ENCODE data around the gene RPL3.

The RPL3 gene

DNA sequence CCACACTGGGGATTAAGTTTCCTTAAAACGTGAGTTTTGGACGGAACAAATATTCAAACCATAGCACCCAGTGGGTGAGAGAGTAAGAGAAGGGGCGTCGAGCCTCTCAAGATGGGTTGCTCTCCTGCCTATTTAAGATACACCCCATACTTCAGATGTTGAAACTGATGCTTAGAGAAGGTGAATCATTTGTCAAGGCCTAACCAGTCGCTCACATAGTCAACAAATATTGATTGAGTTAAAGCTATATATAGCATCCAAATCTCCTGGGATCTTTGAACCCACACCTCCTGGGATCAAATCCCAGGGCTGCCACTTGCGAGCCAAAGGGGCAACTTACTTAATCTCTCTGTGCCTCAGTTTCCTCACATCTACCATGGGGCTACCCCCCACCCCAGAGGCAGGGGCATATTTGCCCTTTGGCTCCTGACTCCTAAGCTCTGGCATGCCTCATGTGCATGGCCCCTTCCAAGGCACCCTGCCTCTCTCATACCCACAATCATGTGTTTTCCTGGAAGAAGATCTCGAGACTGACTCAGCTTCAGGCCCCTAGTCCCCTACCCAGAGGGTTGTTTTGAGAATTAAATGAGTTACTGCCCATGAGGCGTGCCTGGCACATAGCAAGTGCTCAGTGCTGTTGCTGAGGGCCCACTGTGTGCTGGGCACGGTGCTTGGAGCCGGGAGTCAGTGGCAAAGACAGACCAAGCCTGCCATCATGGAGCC lies 55.6 kb downstream of the RPL3 start:
- Histone ChIP-seq H3K27me3 (ENCODE audit: control insufficient read depth in 1 of 2, insufficient read depth in 2 of 2, low read length in 2 of 2) (no peaks in the 10 kb centered on the region), H3K4me1 (ENCODE audit: insufficient read depth, low read length) (no peaks in the 10 kb centered on the region), H3K27ac (ENCODE audit: low read depth, low read length) (no peak overlapping the region), H3K4me3 (ENCODE audit: low read depth in 1 of 2, low read length in 2 of 2) (no peak overlapping the region), H3K9me3 (ENCODE audit: low read length) (no peaks in the 10 kb centered on the region), H3K36me3 (ENCODE audit: insufficient read depth, low read length) (no peaks in the 10 kb centered on the region), H3K9ac (ENCODE audit: low read length) (no peak overlapping the region)

All from muscle layer of colon (tissue), 2 donors.